ENCODE measurements around the gene RAI14.

Gene RAI14

DNA sequence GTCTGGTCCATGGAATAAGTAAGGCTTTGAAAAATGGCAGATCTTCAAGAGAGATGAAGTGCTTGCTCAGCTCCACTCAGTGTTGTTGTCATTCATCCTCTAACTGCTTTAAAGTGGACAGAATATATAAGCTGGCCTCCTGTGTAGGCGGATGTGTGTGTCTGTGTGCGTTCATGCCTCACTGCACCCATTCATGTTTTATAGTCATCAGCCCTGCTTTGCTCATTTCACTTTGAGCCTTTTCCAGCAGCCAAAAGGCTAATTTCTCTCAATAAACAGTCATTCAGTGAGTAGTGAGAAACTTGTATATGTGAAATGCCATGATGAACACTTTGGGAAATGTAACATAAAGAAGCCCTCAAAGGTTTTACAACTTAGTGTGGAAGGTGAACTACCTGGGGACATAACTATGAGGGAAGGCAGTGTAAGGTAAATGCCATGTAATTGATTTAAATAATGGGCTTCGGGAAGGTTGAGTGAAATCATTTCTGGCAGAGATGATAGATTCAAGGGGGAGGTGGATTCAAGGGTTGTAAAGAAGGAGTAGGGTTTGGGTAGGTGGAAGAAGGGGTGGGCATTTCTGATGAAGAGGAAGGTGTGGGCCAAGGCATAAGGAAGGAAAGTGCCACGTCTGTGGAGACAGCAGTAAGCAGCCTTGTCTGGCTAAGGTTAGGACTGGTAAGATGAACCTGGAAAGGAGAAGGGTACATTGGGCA, 198.5 kb downstream of the RAI14 start:
- ChIA-PET POLR2A (no interaction called here), CTCF (interaction anchor here (0.7 to 1.2 kb wide), 4 partner anchors 9 to 368 kb away, joined by 3 to 4 read pairs (median 4); no protein-coding TSS in a partner anchor)
- DNase-seq (ENCODE audit: extremely low spot score), result peak; percentile 58
- TF ChIP-seq, protein P1, sequence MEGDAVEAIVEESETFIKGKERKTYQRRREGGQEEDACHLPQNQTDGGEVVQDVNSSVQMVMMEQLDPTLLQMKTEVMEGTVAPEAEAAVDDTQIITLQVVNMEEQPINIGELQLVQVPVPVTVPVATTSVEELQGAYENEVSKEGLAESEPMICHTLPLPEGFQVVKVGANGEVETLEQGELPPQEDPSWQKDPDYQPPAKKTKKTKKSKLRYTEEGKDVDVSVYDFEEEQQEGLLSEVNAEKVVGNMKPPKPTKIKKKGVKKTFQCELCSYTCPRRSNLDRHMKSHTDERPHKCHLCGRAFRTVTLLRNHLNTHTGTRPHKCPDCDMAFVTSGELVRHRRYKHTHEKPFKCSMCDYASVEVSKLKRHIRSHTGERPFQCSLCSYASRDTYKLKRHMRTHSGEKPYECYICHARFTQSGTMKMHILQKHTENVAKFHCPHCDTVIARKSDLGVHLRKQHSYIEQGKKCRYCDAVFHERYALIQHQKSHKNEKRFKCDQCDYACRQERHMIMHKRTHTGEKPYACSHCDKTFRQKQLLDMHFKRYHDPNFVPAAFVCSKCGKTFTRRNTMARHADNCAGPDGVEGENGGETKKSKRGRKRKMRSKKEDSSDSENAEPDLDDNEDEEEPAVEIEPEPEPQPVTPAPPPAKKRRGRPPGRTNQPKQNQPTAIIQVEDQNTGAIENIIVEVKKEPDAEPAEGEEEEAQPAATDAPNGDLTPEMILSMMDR (IDR thresholded peaks at IDR 0.05; ENCODE audit: control extremely low read depth, extremely low read depth, low read depth, missing control alignments), result no peak

DNA sequence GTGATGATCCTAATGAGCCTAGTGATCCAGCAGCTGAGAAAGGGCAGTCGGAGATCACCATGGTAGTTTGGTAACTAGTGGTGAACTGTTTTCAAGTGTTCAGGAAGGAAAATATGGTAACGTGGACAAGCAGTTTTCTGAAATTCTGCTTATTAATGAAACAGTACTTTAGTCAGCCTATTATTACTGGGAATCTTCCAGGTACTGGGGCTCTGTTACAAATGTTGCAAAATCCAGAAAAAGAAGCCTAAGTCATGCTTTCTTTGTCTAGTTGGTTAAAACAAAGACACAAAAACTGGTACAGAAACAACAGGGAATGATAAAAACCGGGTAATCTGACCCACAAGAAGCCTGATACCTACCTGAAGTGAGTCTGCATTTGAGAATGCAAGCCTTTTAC, 201.0 kb downstream of the RAI14 start:
- POLR2A ChIA-PET, result no interaction called here
- CTCF ChIA-PET, result no interaction called here
- TF ChIP-seq, protein P1 (IDR thresholded peaks at IDR 0.05; ENCODE audit: control extremely low read depth, extremely low read depth, low read depth, missing control alignments), result no peak
- no peak for DNase-seq (ENCODE audit: extremely low spot score)

DNA sequence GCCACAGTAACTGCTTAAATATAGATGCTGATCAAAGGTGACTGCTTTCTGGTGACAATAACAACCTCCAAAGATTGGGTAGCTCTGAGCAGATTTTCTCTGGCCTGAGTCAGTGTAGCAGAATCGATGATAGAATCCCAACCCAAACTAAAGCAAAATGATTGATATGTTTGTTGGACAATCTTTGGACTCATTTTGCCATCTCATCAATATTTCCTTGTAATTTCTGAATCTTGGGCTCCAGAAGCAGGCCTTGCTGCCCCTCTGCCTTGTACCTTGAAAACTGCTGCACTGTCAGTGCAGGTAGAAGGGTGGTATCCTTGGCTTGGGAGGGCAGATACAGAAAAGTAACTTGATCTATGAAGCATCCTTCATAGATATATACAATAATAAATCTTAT, 201.8 kb downstream of the RAI14 start:
- no peak for DNase-seq (ENCODE audit: extremely low spot score)
- TF ChIP-seq, protein P1 (IDR thresholded peaks at IDR 0.05; ENCODE audit: control extremely low read depth, extremely low read depth, low read depth, missing control alignments), result no peak
- CTCF ChIA-PET, result interaction anchor here (1.1 to 1.7 kb wide), 2 partner anchors 10 to 38 kb away, joined by 3 to 5 read pairs; no protein-coding TSS in a partner anchor
- POLR2A ChIA-PET, result no interaction called here

DNA sequence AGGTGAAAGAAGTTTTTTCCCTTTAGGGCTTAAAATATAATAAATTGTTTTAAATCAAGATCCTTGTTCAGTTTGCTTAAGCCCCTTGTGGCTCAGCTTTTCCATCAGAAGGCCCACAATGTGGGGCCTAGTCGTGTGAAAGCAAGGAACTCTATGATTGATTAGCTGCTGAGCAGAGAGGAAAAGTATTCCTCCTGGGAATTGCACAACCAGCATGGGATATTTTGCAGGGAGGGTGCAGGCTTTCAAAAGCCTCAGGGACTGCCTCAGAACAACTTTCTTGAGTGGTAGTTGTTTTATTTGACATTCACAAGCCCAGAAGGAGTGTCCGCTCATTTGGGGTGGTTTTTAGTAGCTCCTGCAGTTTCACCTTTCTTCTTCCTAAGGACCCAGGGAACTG, 202.7 kb downstream of the RAI14 start:
- CTCF ChIA-PET, result interaction anchor here (1.1 to 1.7 kb wide), 2 partner anchors 11 to 37 kb away, joined by 3 to 5 read pairs; no protein-coding TSS in a partner anchor
- DNase-seq (ENCODE audit: extremely low spot score), result no peak
- TF ChIP-seq, protein P1 (IDR thresholded peaks at IDR 0.05; ENCODE audit: control extremely low read depth, extremely low read depth, low read depth, missing control alignments), result no peak
- POLR2A ChIA-PET, result no interaction called here

DNA sequence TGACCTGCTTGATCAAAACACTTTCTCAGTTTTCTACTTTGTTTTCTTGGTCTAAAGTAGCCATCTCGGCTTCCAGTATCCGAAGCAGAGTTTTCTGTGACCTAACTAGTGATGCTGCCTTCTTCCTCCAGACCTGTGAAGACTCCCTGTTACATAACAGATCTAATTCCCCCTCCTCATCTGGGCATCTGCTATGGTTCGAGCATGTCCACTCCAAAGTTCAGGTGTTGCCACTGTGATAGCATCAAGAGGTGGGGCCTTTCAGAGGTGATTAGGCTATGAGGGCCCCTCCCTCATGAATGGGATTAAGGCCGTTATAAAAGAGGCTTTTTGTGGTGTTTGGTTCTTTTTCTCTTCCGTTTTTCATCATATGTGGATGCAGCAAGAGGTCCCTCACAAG, 203.1 kb downstream of the RAI14 start:
- ChIA-PET POLR2A (no interaction called here), CTCF (interaction anchor here (1.1 to 1.7 kb wide), 2 partner anchors 37 to 39 kb away, joined by 3 read pairs; no protein-coding TSS in a partner anchor)
- DNase-seq (ENCODE audit: extremely low spot score), result no peak
- TF ChIP-seq, protein P1 (IDR thresholded peaks at IDR 0.05; ENCODE audit: control extremely low read depth, extremely low read depth, low read depth, missing control alignments), result no peak

DNA sequence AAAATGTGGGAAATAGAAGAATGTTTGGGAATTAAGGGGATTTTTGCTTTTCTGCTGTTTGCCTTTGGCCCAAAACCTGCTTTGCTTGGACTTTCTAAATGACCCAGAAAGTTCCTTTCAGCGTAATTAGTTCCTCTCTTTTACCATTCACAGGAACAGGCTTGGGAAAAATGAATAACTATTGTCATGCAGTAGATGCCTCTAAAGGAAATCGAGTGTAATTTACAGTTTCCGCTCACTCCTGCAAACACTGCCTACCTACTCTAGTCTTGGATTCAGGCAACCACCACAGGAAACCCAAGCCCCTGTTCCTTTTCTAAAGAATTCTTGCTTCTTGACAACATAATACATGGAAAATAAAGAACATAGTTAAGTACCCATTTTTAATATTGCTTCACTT, 207.8 kb downstream of the RAI14 start:
- POLR2A ChIA-PET, result no interaction called here
- no peak for DNase-seq (ENCODE audit: extremely low spot score)
- CTCF ChIA-PET, result no interaction called here
- TF ChIP-seq, protein P1 (IDR thresholded peaks at IDR 0.05; ENCODE audit: control extremely low read depth, extremely low read depth, low read depth, missing control alignments), result no peak

All from GM10248 (cell line).